GM12892 (cell line): ENCODE results near the gene POFUT1.

Experiments
- POLR2A ChIP-seq: IDR thresholded peaks from 2 replicates; pipeline ENCODE4 v1.6.1; 2011; ENCODE audit warnings: low read depth, low read length, control low read depth
- POLR2AphosphoS5 ChIP-seq: IDR thresholded peaks from 2 replicates; pipeline ENCODE4 v1.6.1; 2011; ENCODE audit warnings: low read depth, low read length, control low read depth
- TAF1 ChIP-seq: IDR thresholded peaks from 2 replicates; pipeline ENCODE4 v1.6.1; 2011; ENCODE audit warnings: low read depth, mild to moderate bottlenecking, control low read depth, low read length, borderline replicate concordance

- TF ChIP-seq POLR2AphosphoS5 (no peak), TAF1 (no peak), POLR2A (no peak)
These were observed 43.8 kb downstream of the POFUT1 start for GRCh38 chr20:32251470-32251869.
